ENCODE results near the gene GMPR. TPM values are rescaled to one million over a fixed set of nuclear protein-coding genes. Genes with fewer than 3 reads are reported as not detected.

The GMPR gene
- total RNA-seq: 10 to 100 TPM; 10.5 to 25.6 (median 16.4) TPM

DNA sequence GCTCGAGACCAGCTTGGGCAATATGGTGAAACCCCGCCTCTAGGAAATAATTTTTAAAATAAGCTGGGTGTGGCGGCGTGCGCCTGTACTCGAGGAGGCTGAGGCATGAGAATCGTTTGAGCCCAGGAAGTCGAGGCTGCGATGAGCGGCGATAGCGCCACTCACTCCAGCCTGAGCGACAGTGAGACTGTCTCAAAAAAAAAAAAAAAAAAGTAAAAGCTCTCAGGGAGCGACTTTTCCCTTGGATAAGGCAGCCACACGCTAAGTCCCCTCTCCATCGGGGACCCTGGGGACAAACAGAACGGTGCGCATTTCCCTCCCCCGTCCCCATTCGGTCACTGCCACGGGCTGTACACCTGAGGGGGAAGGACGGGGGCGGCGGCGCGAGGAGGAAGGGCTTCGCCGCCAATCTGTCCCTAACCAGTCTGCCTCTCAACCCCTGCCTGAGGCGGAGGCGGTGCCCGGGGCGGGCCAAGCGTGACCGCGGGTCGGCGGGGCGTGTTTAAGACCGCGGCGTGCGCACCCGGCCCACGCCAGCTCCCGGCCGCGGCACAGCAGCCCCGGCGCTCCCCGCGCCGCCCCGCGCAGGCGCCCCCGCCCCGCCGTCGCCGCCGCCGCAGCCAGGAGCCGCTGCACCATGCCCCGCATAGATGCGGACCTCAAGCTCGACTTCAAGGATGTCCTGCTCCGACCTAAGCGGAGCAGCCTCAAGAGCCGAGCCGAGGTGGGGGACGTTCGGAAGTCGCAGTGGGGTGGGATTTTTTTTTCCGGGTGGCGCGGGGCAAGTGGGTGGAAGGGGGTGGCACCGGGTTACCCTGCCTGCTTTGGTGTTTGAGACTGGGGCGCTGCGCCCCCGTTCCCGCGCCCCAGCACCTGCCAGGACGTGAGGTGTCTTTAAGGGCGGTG, at the start of gene GMPR:
Gene GMPR, plus strand, starts transcription at position 531 of the 906 bp plus-strand sequence. Its CDS starts 107 bp downstream, at position 638.
- Histone ChIP-seq H3K27me3 (no peaks in the 10 kb centered on the region), H3K36me3 (no peaks in the 10 kb centered on the region), H3K4me1 (peaks cover 13 to 43% (median 27%) of the 10 kb centered on the region in 4 donors), H3K4me3 (peak within 1 kb of the TSS; percentile 47 to 79 (median 71)), H3K27ac (peak within 1 kb of the TSS; percentile 62 to 83 (median 66)), H3K9me3 (no peaks in the 10 kb centered on the region)
- TF ChIP-seq EP300 (IDR thresholded peaks at IDR 0.05) (no peak), POLR2A (IDR thresholded peaks at IDR 0.05) (peak in 2 of 4 donors; percentile 32 to 63), POLR2AphosphoS5 (IDR thresholded peaks at IDR 0.05) (peak in 1 of 2 donors; percentile 58)
- TF ChIP-seq, protein P1, sequence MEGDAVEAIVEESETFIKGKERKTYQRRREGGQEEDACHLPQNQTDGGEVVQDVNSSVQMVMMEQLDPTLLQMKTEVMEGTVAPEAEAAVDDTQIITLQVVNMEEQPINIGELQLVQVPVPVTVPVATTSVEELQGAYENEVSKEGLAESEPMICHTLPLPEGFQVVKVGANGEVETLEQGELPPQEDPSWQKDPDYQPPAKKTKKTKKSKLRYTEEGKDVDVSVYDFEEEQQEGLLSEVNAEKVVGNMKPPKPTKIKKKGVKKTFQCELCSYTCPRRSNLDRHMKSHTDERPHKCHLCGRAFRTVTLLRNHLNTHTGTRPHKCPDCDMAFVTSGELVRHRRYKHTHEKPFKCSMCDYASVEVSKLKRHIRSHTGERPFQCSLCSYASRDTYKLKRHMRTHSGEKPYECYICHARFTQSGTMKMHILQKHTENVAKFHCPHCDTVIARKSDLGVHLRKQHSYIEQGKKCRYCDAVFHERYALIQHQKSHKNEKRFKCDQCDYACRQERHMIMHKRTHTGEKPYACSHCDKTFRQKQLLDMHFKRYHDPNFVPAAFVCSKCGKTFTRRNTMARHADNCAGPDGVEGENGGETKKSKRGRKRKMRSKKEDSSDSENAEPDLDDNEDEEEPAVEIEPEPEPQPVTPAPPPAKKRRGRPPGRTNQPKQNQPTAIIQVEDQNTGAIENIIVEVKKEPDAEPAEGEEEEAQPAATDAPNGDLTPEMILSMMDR (IDR thresholded peaks at IDR 0.05): peak in 1 of 6 experiments; percentile 21
- WGBS, 2 donors: 8 to 11% methylated on average over 30 to 44 of the region's 84 CpGs
- ATAC-seq (ENCODE audit: low FRiP score in 2 of 2) (peak; percentile 85 to 93), DNase-seq (peak; percentile 90 to 97)

DNA sequence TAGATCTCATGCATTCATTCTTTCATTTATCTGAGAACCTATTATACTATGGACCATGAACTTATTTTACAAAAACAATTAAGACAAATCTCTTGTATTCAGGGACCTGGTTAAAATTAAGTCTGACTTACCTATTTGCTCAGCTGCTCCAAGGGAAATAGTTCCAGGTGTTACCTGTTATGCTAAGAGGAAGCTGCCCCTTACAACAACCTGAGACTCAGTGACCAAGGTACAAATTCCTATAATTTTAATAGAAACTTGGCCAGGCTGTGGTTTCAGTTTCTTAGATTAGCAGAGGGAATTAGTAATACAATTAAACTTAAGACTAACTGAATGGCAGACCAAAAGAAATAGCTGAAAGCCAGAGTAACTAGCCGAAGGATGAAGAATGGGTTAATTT, 48.2 kb upstream of the GMPR start:
- Histone ChIP-seq H3K27me3 (no peaks in the 10 kb centered on the region), H3K27ac (no peak overlapping the region), H3K4me1 (no peaks in the 10 kb centered on the region), H3K36me3 (no peaks in the 10 kb centered on the region), H3K9me3 (no peaks in the 10 kb centered on the region), H3K4me3 (no peak overlapping the region)
- TF ChIP-seq, protein P1 (IDR thresholded peaks at IDR 0.05): no peak
- no peak for TF ChIP-seq EP300 (IDR thresholded peaks at IDR 0.05)
- TF ChIP-seq POLR2AphosphoS5 (IDR thresholded peaks at IDR 0.05): no peak
- no peak for TF ChIP-seq POLR2A (IDR thresholded peaks at IDR 0.05)
- 59 to 76% methylated on average over 1 of the region's 1 CpG for WGBS, 2 donors
- ATAC-seq (ENCODE audit: low FRiP score in 2 of 2) (no peak), DNase-seq (no peak)

DNA sequence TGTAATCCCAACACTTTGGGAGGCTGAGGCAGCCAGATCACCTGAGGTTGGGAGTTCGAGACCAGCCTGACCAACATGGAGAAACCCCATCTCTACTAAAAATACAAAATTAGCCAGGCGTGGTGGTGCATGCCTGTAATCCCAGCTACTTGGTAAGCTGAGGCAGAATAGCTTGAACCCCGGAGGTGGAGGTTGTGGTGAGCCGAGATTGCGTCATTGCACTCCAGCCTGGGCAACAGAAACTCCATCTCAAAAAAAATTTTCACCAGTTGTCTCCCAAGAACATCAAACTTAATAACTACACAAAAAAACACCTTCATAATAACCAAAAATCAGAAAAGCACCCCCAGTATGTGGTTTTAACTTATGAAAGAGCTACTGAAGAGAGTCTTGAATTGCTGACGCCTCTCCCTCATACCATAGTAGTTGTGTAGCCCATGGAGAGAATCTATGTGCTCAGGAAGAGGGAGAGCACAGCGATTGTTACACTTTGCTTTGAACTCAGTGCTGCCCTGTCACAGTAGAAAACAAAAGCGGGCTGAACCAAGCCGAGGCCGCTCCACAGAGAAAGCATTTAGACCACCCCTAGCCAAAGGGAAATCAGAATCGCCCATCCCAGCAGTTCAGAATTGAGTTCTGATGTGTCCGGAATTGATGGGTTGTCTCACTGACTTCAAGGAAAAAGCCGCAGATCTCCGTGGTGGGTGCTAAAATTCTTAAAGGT, 42.0 kb upstream of the GMPR start:
- 86 to 91% methylated on average over 14 of the region's 14 CpGs for WGBS, 2 donors
- no peak for ATAC-seq (ENCODE audit: low FRiP score in 2 of 2)
- Histone ChIP-seq H3K4me1 (peaks cover 0 to 8% (median 3%) of the 10 kb centered on the region in 4 donors), H3K36me3 (no peaks in the 10 kb centered on the region), H3K4me3 (no peak overlapping the region), H3K9me3 (no peaks in the 10 kb centered on the region), H3K27me3 (no peaks in the 10 kb centered on the region), H3K27ac (no peak overlapping the region)
- TF ChIP-seq POLR2AphosphoS5 (IDR thresholded peaks at IDR 0.05) (no peak), EP300 (IDR thresholded peaks at IDR 0.05) (no peak), POLR2A (IDR thresholded peaks at IDR 0.05) (no peak)
- TF ChIP-seq, protein P1 (IDR thresholded peaks at IDR 0.05): no peak
- DNase-seq: no peak

DNA sequence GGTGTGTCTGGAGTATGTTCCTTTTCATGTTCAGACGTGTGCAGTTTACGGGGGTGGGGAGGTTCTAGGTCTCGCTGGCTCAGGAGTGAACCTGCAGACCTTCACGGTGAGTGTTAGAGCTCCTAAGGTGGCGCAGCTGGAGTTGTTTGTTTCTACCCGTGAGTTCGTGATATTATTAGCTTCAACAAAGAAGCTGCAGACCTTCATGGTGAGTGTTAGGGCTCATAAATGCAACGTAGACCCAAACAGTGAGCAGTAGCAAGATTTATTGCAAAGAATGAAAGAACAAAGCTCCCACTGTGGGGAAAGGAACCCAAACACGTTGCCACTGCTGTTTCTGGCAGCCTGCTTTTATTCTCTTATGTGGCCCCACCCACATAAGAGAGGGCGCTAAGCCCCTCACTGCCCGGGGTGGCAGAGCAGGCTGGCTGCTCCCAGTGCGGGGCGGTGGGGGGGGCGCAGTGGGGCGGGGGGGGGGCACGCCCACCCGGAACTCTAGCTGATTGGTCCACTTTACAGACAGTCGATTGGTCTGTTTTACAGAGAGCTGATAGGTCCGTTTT, 41.3 kb upstream of the GMPR start:
- peaks cover 0 to 8% (median 3%) of the 10 kb centered on the region in 4 donors for H3K4me1 ChIP-seq
- DNase-seq: peak in 1 of 2 donors; percentile 37
- H3K27me3 ChIP-seq: no peaks in the 10 kb centered on the region
- 84 to 91% methylated on average over 12 to 13 of the region's 19 CpGs for WGBS, 2 donors
- TF ChIP-seq EP300 (IDR thresholded peaks at IDR 0.05) (no peak), POLR2AphosphoS5 (IDR thresholded peaks at IDR 0.05) (no peak), POLR2A (IDR thresholded peaks at IDR 0.05) (no peak)
- TF ChIP-seq, protein P1 (IDR thresholded peaks at IDR 0.05): no peak
- no peak overlapping the region for H3K4me3 ChIP-seq
- ATAC-seq (ENCODE audit: low FRiP score in 2 of 2): no peak
- H3K9me3 ChIP-seq: no peaks in the 10 kb centered on the region
- H3K27ac ChIP-seq: no peak overlapping the region
- H3K36me3 ChIP-seq: no peaks in the 10 kb centered on the region

Data from upper lobe of left lung (tissue), 6 donors.